Parathyroid adenoma (tissue), 2 donors: ENCODE data around the gene EMC7.
A peak's percentile ranks its signal among the peaks of the same experiment; 100 is the strongest.

Source experiments
- H2AFZ ChIP-seq: fragments of 300-600 bp; sonication (generic); one replicate; pipeline ENCODE4 v1.7.0; 2017; ENCODE audit warnings: antibody characterized with exemption, mild to moderate bottlenecking
- H3K27ac ChIP-seq: fragments of 300-600 bp; sonication (generic); one replicate; pipeline ENCODE4 v1.7.0; 2017
- H3K27me3 ChIP-seq: fragments of 300-600 bp; sonication (generic); one replicate; pipeline ENCODE4 v1.7.0; 2017; ENCODE audit warnings: low read length; ENCODE audit not compliant: control insufficient read depth, insufficient read depth
- H3K36me3 ChIP-seq: fragments of 300-600 bp; sonication (generic); one replicate; pipeline ENCODE4 v1.7.0; 2017; ENCODE audit warnings: low read length; ENCODE audit not compliant: control insufficient read depth, insufficient read depth
- H3K4me1 ChIP-seq: fragments of 300-600 bp; sonication (generic); one replicate; pipeline ENCODE4 v1.7.0; 2017; ENCODE audit warnings: control low read depth
- H3K4me2 ChIP-seq: fragments of 300-600 bp; sonication (generic); one replicate; pipeline ENCODE4 v1.7.0; 2017; ENCODE audit warnings: low read length
- H3K4me3 ChIP-seq: fragments of 300-600 bp; sonication (generic); one replicate; pipeline ENCODE4 v1.7.0; 2017; ENCODE audit warnings: low read depth, low read length
- H3K79me2 ChIP-seq: fragments of 300-600 bp; sonication (generic); one replicate; pipeline ENCODE4 v1.7.0; 2017; ENCODE audit warnings: control low read depth
- H3K9ac ChIP-seq: fragments of 300-600 bp; sonication (generic); one replicate; pipeline ENCODE4 v1.7.0; 2017; ENCODE audit warnings: mild to moderate bottlenecking
- H3K9me3 ChIP-seq: fragments of 300-600 bp; sonication (generic); one replicate; pipeline ENCODE4 v1.7.0; 2017; ENCODE audit warnings: low read length; ENCODE audit not compliant: control insufficient read depth
- CTCF ChIP-seq: fragments of 300-600 bp; sonication (generic); IDR thresholded peaks from one replicate; pipeline ENCODE4 v1.7.0; 2017; ENCODE audit warnings: antibody characterized with exemption, mild to moderate bottlenecking
- donor health status: primary hyperparathyroidism.

Gene EMC7

GRCh38 chr15:34109797-34110663 is 8.4 kb upstream of the EMC7 start:
- Histone ChIP-seq H3K9me3 (no peaks in the 10 kb centered on the region), H3K27ac (no peak overlapping the region), H3K9ac (no peak overlapping the region), H3K4me3 (no peak overlapping the region), H3K79me2 (no peaks in the 10 kb centered on the region), H3K27me3 (no peaks in the 10 kb centered on the region), H3K4me2 (no peak overlapping the region), H3K36me3 (no peaks in the 10 kb centered on the region), H3K4me1 (no peaks in the 10 kb centered on the region), H2AFZ (no peak overlapping the region)
- peak; percentile 18 for TF ChIP-seq CTCF

- no peak overlapping the region for H3K27ac ChIP-seq
- no peak overlapping the region for H2AFZ ChIP-seq
- H3K9me3 ChIP-seq, result no peaks in the 10 kb centered on the region
- peaks cover 3% of the 10 kb centered on the region for H3K79me2 ChIP-seq
- no peak for TF ChIP-seq CTCF
- no peak overlapping the region for H3K4me3 ChIP-seq
- no peaks in the 10 kb centered on the region for H3K4me1 ChIP-seq
- no peaks in the 10 kb centered on the region for H3K36me3 ChIP-seq
- H3K9ac ChIP-seq, result no peak overlapping the region
- H3K27me3 ChIP-seq, result no peaks in the 10 kb centered on the region
- H3K4me2 ChIP-seq, result no peak overlapping the region
Observed at GRCh38 chr15:34107315-34107714, 5.7 kb upstream of the EMC7 start.

GRCh38 chr15:34106423-34106822 is 4.8 kb upstream of the EMC7 start:
- no peaks in the 10 kb centered on the region for H3K36me3 ChIP-seq
- no peak overlapping the region for H3K4me2 ChIP-seq
- H3K9ac ChIP-seq, result no peak overlapping the region
- TF ChIP-seq CTCF, result no peak
- peaks cover 4% of the 10 kb centered on the region for H3K79me2 ChIP-seq
- no peak overlapping the region for H3K27ac ChIP-seq
- H2AFZ ChIP-seq, result no peak overlapping the region
- no peaks in the 10 kb centered on the region for H3K27me3 ChIP-seq
- no peak overlapping the region for H3K4me3 ChIP-seq
- no peaks in the 10 kb centered on the region for H3K4me1 ChIP-seq
- no peaks in the 10 kb centered on the region for H3K9me3 ChIP-seq

- Histone ChIP-seq H3K4me3 (peak overlapping the region; percentile 84), H2AFZ (peak overlapping the region; percentile 89), H3K79me2 (peaks cover 12% of the 10 kb centered on the region), H3K4me1 (peaks cover 4% of the 10 kb centered on the region), H3K4me2 (peak overlapping the region; percentile 72), H3K27me3 (no peaks in the 10 kb centered on the region), H3K27ac (peak overlapping the region; percentile 82), H3K9me3 (no peaks in the 10 kb centered on the region), H3K36me3 (no peaks in the 10 kb centered on the region), H3K9ac (no peak overlapping the region)
- no peak for TF ChIP-seq CTCF
Observed at GRCh38 chr15:34102175-34102925, 688 bp upstream of the EMC7 start.
